Mesodermal cell (in vitro differentiated cells): ENCODE measurements around the gene POLR3A.
A peak's percentile ranks its signal among the peaks of the same experiment; 100 is the strongest.

Source experiments
- H3K27ac ChIP-seq: 2 replicates; pipeline ENCODE4 v1.7.0; 2013; ENCODE audit warnings: mild to moderate bottlenecking, low read depth, low read length, moderate library complexity; ENCODE audit not compliant: severe bottlenecking
- H3K36me3 ChIP-seq: 2 replicates; pipeline ENCODE4 v1.7.1; 2013; ENCODE audit warnings: mild to moderate bottlenecking, low read length, moderate library complexity; ENCODE audit not compliant: control insufficient read depth, insufficient read depth
- H3K4me1 ChIP-seq: one replicate; pipeline ENCODE4 v1.7.1; 2013; ENCODE audit warnings: mild to moderate bottlenecking, low read length; ENCODE audit not compliant: insufficient read depth, control insufficient read depth, poor library complexity, severe bottlenecking
- H3K4me3 ChIP-seq: 2 replicates; pipeline ENCODE4 v1.7.0; 2013; ENCODE audit warnings: low read length, control low read depth, mild to moderate bottlenecking; ENCODE audit not compliant: insufficient read depth, poor library complexity, severe bottlenecking; ENCODE audit errors: extremely low read depth
- H3K9me3 ChIP-seq: 2 replicates; pipeline ENCODE4 v1.7.1; 2013; ENCODE audit warnings: mild to moderate bottlenecking, low read length, moderate library complexity; ENCODE audit not compliant: control insufficient read depth
- WGBS, 2 experiments: methylation state at CpG; one replicate each; pipeline ENCODE4 v1.1.5; 2013; ENCODE audit warnings: missing lambda C conversion rate in 2 of 2; ENCODE audit not compliant: insufficient coverage in 2 of 2; 5-methylcytosine and 5-hydroxymethylcytosine counted together

The POLR3A gene

DNA sequence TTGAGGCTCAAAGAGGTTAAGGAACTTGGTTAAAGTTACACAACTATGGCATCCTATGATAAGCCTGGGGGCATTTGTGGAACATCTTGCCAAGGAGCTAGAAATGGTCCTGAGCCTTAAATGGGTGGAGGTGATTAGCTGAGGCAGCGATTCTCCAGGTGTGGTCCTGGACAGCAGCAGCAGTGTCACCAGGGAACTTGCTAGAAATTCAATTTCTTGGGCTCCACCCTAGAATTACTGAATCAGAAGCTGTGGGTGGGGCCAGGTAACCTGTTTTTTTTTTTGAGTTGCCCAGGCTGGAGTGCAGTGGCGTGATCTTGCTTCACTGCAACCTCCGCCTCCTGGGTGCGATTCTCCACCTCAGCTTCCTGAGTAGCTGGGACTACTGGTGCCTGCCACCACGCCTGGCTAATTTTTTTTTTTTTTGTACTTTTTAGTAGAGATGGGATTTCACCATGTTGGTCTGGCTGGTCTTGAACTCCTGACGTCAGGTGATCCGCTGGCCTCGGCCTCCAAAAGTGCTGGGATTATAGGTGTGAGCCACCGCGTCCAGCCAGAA is 17.5 kb upstream of the POLR3A start:
- 80 to 86% methylated on average over 8 of the region's 10 CpGs for WGBS, 2 experiments
- no peaks in the 10 kb centered on the region for H3K9me3 ChIP-seq
- H3K27ac ChIP-seq = no peak overlapping the region
- H3K4me1 ChIP-seq = peaks cover 9% of the 10 kb centered on the region
- H3K4me3 ChIP-seq = no peak overlapping the region
- H3K36me3 ChIP-seq = peaks cover 14% of the 10 kb centered on the region

DNA sequence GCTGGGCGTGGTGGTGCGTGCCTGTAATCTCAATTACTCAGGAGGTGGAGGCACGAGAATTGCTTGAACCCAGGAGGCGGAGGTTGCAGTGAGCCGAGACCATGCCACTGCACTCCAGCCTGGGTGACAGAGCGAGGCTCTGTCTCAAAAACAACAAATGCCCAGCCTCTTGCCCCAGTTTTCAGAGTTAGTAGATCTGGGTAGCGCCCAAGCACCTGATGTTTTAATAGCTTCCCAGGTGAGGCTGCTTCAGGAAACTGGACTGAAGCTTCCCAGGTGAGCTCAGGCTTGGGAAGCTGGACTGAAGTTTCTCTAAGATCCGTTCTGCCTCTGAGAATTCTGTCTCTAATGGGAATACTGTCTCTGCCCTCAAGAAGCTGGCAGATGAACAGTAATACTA is 16.5 kb upstream of the POLR3A start:
- Histone ChIP-seq H3K9me3 (no peaks in the 10 kb centered on the region), H3K27ac (no peak overlapping the region), H3K4me1 (peaks cover 9% of the 10 kb centered on the region), H3K4me3 (no peak overlapping the region), H3K36me3 (peaks cover 23% of the 10 kb centered on the region)
- 95 to 97% methylated on average over 7 to 8 of the region's 8 CpGs for WGBS, 2 experiments

- 77 to 81% methylated on average over 7 to 8 of the region's 10 CpGs for WGBS, 2 experiments
- Histone ChIP-seq H3K9me3 (no peaks in the 10 kb centered on the region), H3K4me3 (no peak overlapping the region), H3K36me3 (peaks cover 29% of the 10 kb centered on the region), H3K27ac (no peak overlapping the region), H3K4me1 (peaks cover 9% of the 10 kb centered on the region)
These were observed 15.9 kb upstream of the POLR3A start for GRCh38 chr10:78045237-78045636.

DNA sequence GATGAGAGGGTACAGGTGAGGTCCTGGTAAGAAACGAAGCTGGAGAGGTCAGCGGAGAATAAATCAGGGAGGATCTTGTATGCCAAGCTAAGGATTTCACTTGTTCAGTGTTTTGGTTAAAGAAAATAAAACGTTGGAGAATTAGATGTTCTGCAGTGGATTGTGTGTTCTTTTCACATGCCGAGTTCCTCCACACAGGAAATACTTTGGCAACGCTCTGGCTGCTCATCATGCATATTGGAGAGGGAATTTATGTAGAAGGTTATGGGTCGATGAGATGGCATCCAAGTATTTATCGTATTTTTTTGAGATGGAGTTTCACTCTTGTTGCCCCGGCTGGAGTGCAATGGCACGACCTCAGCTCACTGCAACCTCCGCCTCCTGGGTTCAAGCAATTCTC is 15.4 kb upstream of the POLR3A start:
- Histone ChIP-seq H3K4me3 (no peak overlapping the region), H3K9me3 (no peaks in the 10 kb centered on the region), H3K36me3 (peaks cover 35% of the 10 kb centered on the region), H3K4me1 (peaks cover 9% of the 10 kb centered on the region), H3K27ac (no peak overlapping the region)
- WGBS, 2 experiments = 87 to 91% methylated on average over 9 of the region's 10 CpGs

DNA sequence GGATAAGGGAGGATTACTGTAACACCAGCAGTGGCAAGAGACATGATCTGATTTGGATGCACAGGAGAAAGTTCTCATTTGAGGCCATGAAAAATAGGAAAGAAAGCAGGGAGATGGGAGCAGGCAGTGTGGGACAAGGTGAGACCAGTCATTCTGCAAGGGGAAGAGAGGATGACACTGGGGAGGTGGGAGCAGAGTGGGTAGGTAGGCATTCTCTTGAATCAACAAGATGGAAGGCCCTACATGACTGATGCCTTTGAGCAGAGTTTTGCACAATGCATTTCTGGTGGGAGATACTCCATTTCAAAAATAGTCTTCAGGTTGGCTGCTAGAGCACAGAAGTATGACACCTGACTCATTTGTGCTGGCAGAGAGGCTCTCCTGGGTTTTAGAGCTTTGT is 14.9 kb upstream of the POLR3A start:
- Histone ChIP-seq H3K36me3 (peaks cover 40% of the 10 kb centered on the region), H3K27ac (no peak overlapping the region), H3K4me1 (peaks cover 11% of the 10 kb centered on the region), H3K9me3 (no peaks in the 10 kb centered on the region), H3K4me3 (no peak overlapping the region)

GRCh38 chr10:78042752-78043104 is 13.4 kb upstream of the POLR3A start:
- no peaks in the 10 kb centered on the region for H3K9me3 ChIP-seq
- WGBS, 2 experiments = 87 to 98% methylated on average over 6 of the region's 6 CpGs
- peaks cover 55% of the 10 kb centered on the region for H3K36me3 ChIP-seq
- H3K4me3 ChIP-seq = no peak overlapping the region
- H3K27ac ChIP-seq = no peak overlapping the region
- peaks cover 18% of the 10 kb centered on the region for H3K4me1 ChIP-seq

DNA sequence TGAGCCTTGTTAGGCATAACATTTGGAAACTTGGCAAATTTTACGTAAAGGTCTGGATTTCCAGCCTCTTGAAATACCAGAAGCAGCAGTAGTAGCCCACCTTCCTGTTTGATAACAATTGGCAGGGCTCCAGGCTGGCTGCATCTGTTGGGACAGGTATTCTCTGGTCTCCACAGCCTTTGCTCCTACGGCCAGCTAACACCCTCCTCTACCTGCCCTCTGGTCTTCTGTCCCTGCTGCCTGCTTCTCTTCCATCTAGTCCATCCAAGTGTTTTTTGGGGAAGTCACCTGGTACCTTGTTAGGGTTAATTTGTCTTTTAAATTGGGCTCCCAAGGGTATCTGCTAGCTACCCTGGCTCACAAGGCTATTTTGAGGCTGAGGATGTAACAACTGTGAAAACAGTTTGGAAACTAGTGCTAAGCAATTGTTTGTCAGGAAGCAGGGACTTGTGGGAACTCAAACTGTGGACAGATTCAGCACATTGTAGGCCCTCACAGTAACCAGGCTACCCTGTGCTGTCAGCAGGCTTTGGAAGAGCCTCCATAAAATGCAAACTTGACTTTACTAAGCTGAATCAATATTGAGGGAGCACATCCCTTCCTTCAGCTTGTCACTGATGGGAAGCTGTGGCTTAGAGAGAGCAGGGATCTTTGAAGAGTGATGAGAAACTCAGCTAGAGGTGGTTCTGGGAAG is 12.9 kb upstream of the POLR3A start:
- Histone ChIP-seq H3K4me3 (no peak overlapping the region), H3K4me1 (peaks cover 21% of the 10 kb centered on the region), H3K36me3 (peaks cover 60% of the 10 kb centered on the region), H3K27ac (peak overlapping the region; percentile 29), H3K9me3 (no peaks in the 10 kb centered on the region)
- 77 to 83% methylated on average over 2 of the region's 2 CpGs for WGBS, 2 experiments

GRCh38 chr10:78041170-78042057 is 12.1 kb upstream of the POLR3A start:
- WGBS, 2 experiments = 90 to 95% methylated on average over 5 of the region's 5 CpGs
- Histone ChIP-seq H3K36me3 (peaks cover 68% of the 10 kb centered on the region), H3K4me3 (no peak overlapping the region), H3K27ac (peak overlapping the region; percentile 29), H3K9me3 (no peaks in the 10 kb centered on the region), H3K4me1 (peaks cover 29% of the 10 kb centered on the region)

DNA sequence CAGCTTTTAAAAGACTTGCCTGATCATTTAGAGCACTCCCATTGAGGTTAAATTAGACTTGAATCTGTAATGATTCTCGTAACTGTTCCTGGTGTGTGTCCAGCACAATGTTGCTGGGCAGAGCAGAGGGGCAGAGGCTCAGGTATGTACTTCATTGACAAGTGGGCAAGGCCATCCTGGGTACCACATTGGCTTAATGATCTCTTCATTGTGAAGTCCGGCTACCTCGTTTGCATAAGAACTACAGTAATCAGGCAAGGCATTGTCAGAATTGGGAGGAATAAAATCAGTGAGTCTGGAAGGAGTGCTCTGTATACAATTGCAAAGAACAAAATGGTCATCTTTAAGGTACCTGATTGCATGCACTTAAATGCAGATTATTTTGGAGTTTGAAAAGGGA is 10.4 kb upstream of the POLR3A start:
- H3K27ac ChIP-seq = no peak overlapping the region
- peaks cover 38% of the 10 kb centered on the region for H3K4me1 ChIP-seq
- peaks cover 84% of the 10 kb centered on the region for H3K36me3 ChIP-seq
- H3K4me3 ChIP-seq = no peak overlapping the region
- 93 to 100% methylated on average over 3 of the region's 3 CpGs for WGBS, 2 experiments
- H3K9me3 ChIP-seq = no peaks in the 10 kb centered on the region

GRCh38 chr10:78038791-78039547 is 9.7 kb upstream of the POLR3A start:
- H3K36me3 ChIP-seq = peaks cover 87% of the 10 kb centered on the region

More at GRCh38 chr10:78038791-78039547, 9.7 kb upstream of the POLR3A start:
- H3K9me3 ChIP-seq = no peaks in the 10 kb centered on the region
- 94 to 96% methylated on average over 3 to 4 of the region's 5 CpGs for WGBS, 2 experiments
- peaks cover 37% of the 10 kb centered on the region for H3K4me1 ChIP-seq
- H3K27ac ChIP-seq = no peak overlapping the region
- no peak overlapping the region for H3K4me3 ChIP-seq
